Astrocyte of the hippocampus (primary cell): Measurements from ENCODE around the gene HOXA5.

Experiments
- DNase-seq: peaks from one replicate; pipeline ENCODE4 v3.0.0; 2011; ENCODE audit warnings: low read depth, low spot score

The HOXA5 gene

DNA sequence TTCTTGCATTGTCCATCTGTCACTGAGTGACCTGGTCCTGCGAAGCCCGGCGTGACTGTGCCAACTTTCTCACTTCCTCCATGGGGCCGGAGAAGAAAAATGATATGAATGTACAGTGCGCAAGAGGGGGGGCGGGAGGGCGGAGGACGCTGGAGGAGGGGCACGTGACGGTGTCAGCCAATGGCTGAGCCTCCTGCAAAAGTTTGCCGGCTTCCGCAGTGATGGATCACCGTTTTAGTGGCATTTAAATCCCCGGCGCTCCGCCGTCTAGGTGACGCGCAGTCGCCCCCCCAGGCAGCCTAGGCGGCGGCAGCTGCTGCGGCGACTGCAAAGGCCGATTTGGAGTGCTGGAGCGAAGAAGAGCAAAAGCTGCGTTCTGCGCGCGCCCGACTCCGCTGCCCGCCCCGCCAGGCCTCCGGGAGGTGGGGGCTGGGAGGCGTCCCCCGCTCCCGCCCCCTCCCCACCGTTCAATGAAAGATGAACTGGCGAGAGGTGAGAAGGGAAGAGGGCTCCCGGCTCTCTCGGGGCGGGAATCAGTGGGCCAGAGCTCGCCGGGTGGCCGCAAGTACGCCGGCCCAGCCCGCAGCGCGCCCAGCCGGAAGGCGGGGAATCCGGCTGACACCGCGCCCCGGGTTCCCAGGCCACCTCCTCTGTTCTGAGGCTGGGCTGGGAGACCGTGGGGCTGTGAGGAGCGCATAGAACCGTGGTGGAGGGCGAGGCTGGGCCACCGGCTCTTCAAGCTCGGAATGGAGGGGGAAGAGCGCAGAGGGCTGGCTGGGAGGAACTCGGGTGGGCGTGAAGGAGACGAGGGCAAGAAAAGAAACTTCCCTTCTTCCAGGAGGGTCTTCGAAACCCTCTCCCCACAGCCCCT, 47.3 kb downstream of the HOXA5 start, which contains the start of gene HOXA1:
Gene HOXA1, minus strand, starts transcription at position 104 of the 871 bp plus-strand sequence. Its CDS starts 88 bp downstream, at position 16.
- peak; percentile 60 for DNase-seq

DNA sequence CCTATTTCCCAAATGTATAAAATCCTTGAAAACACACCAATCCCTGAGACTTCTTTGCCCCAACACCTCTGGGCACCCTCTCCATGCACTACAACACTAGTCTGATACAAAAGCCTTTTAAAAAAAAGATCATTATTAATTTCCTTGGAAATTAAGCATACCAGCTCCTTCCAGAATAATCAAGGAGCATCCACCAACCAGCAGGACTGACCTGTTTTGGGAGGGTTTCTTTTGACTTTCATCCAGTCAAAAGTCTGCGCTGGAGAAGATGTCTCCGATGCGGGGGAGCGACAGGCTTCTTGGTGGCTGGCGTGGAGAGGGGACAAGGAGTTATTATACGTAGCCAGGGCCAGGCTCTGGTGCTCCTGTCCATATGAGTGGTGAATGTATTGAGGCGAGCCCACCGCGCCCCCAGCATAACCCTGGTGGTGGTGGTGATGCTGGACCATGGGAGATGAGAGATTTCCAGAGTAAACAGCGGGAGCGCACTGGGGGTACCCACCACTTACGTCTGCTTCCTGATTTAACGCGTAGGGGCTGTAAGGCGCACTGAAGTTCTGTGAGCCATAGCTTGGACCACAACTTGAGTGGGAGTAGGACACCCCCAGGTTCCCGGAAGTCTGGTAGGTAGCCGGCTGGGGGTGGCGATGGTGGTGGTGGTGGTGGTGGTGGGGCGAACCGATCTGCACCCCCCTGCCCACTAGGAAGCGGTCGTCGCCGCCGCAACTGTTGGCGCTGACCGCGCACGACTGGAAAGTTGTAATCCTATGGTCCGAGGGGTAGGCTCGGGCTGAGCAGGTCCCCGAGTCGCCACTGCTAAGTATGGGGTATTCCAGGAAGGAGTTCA, 48.2 kb downstream of the HOXA5 start:
- DNase-seq = no peak

DNA sequence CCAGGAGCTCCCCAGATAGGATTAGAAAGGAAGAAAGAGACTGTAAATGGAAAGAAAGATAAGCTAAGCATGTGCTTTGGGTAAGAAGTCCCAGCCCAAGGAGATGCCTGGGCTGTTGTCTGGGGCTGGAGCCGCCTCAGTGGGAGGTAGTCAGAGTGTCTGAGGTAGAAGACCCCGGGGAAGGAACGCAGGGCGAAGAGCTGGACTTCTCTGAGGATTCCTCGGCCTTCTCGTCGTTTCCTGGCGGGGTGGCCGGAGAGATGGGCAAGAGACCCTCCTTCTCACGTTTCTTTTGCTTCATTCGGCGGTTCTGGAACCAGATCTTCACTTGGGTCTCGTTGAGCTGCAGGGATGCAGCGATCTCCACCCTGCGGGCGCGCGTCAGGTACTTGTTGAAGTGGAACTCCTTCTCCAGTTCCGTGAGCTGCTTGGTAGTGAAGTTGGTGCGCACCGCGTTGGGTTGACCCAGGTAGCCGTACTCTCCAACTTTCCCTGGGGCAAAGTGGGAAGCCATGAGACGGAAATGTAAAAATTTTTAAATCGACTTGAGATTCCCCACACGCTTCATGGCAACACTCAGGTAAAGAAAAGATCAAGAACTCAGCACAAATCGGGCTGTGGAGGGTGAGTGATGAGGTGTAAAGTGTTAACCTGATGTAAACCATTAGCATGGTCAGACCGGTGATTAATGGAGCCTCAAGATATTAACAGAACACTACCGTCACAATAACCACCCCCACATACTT, 49.0 kb downstream of the HOXA5 start:
- DNase-seq = no peak

DNA sequence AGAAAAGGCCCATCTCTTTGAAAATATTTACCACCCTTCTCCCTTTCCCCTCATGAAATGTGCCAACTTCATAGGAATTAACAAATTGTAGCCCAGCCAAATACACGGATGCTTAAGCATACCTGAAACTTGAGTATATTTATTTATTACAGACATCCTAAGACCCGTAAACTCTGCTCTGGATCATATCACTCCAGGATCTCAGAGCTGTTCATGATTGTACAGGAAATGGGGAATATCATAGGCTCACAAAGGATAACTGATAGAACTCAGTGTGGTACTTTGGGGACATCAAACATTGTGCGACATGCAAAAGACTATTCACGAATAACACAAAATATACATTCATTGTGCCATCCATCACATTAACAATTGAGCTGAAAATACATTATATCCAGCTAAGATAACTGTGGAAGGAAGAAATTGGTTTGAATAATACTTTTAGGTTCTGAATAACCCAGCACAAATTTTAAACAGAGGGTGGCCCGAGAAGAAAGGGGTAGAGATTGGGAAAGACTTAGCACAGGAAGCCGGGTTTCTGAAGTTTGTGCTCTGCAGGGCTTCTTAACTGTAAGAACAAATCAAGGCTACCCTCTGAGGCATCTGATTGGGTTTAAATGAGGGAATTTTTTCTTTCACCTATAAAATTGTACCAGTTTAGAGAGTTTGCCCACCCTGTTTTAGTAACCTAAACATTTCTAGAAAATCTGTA, 50.1 kb downstream of the HOXA5 start:
- DNase-seq = no peak

DNA sequence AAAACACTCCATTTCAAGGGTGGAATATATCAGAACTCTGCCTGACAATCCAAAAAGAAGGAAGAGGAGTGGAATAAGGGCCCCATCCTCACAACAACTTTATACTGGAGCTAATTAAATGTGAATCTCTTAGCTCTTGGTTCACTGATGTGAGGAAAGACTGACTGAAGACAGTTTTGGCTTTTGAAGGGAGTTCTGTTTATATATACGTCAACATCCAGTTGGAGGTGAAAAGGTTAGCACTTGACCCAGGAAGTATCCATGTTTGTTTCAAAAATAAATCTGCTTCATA, 50.7 kb downstream of the HOXA5 start:
- no peak for DNase-seq

DNA sequence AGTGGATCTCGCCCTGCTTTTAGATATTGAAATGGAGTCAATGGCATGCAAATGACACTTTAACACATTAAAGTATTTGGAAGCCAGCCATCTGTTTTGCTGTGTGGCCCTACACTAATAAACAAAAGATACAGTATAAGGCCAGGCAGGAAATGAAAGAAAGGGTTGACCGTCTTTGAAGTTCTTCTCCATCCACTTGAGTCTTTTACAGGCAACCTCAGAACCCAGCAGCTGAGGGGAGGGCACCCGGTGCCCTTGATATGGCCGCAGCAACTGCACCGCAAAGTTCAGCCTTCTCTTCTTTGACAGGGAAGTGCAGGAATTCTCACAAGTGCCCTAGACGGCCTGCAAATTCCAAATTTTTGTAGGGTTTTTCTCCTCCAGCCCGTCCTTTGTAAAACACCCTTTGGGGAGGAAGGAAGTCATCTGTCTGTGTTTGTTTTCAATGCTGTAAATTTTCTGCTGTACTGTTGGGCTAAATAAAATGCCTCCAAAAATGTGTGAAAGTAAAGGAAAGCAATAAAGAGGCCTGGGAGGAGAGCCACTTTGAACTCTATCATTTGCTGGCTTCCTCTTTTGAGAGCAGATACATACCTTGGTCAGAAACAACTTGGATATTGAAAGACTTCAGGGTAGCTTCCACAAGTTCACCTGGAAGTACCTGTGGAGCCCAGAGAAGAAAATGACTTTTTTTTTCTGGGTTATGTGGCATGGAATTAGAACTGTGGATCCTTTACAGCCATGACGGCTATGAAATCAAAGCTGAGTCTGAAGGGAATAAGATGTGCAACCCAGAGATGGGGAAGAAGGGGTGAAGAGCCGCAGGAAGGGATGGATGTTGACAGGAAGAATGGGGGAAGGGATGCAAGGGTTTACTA, 51.3 kb downstream of the HOXA5 start:
- DNase-seq = no peak

DNA sequence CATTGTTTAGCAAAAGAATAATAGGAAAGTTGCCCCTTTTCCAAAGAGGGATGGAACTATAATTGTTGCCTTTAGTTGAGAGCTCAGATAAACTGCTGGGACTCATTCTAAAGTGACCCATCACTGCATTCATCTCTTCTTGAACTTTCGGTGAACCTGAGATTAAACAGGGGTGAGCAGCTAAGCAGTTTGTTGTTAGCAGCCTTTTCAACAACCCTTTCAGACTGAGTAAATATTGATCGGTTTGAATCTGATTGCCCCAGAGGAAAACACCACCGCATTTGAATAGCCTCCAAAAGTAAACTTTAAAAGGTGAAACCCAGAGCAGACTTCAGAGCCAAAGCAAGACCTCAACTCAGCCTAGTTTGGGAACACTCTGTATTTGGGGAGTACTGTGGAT, 52.4 kb downstream of the HOXA5 start:
- DNase-seq = no peak
